Esophagus squamous epithelium (tissue), 4 donors: Measurements from ENCODE around the gene MAN2B1.

ENCODE experiments used
- CTCF ChIP-seq, 6 experiments: fragments of 450-650 bp in 4 of 6; fragments of 200-600 bp in 2 of 6; sonication (generic) in 2 of 6; IDR thresholded peaks; one replicate each; pipeline ENCODE4 v1.5.1; 2016 to 2019; ENCODE audit warnings: antibody characterized with exemption in 6 of 6, mild to moderate bottlenecking in 4 of 6, moderate library complexity in 4 of 6
- POLR2A ChIP-seq, 4 donors: fragments of 450-650 bp; IDR thresholded peaks; one replicate each; pipeline ENCODE4 v1.6.1; 2017; ENCODE audit warnings: antibody characterized with exemption in 4 of 4, mild to moderate bottlenecking in 4 of 4, moderate library complexity in 3 of 4

GRCh38 chr19:12670159-12670928 lies 3.8 kb upstream of the MAN2B1 start:
- TF ChIP-seq CTCF (IDR thresholded peaks at IDR 0.05) (no peak), POLR2A (IDR thresholded peaks at IDR 0.05) (no peak)
